Thoracic aorta (tissue), 2 donors: ENCODE results near the gene NAGLU. TPM values are rescaled to one million over a fixed set of nuclear protein-coding genes. Genes with fewer than 3 reads are reported as not detected.
A peak's percentile ranks its signal among the peaks of the same experiment; 100 is the strongest.

Source experiments
- ATAC-seq: fragments of 150-250 bp; one replicate; pipeline ENCODE4 v1.8.0; 2017; ENCODE audit warnings: low read depth; ENCODE audit not compliant: insufficient number of reproducible peaks, low FRiP score
- DNase-seq: peaks from one replicate; pipeline ENCODE4 v3.0.0-alpha.2; 2020; ENCODE audit warnings: low spot score
- H3K27ac ChIP-seq, 2 donors: fragments of 200-600 bp; sonication (generic); 1 replicate in 1 of 2; 2 replicates in 1 of 2; pipeline ENCODE4 v1.5.1; 2016; ENCODE audit warnings: mild to moderate bottlenecking in 2 of 2, moderate library complexity in 2 of 2
- H3K27me3 ChIP-seq: fragments of 200-600 bp; sonication (generic); replicated peaks from 2 replicates; pipeline ENCODE4 v1.6.0; 2016; ENCODE audit warnings: mild to moderate bottlenecking; ENCODE audit not compliant: insufficient read depth
- H3K36me3 ChIP-seq: fragments of 200-600 bp; sonication (generic); one replicate; pipeline ENCODE4 v1.5.1; 2016
- H3K4me1 ChIP-seq, 2 donors: fragments of 200-600 bp; sonication (generic); 1 replicate in 1 of 2; 2 replicates in 1 of 2; pipeline versions ENCODE4 v1.5.1 to v1.6.0; 2016; ENCODE audit warnings: low read depth in 2 of 2, mild to moderate bottlenecking in 1 of 2; ENCODE audit not compliant: control insufficient read depth in 1 of 2
- H3K4me3 ChIP-seq: fragments of 200-600 bp; sonication (generic); 2 replicates; pipeline ENCODE4 v1.5.1; 2016; ENCODE audit warnings: mild to moderate bottlenecking
- H3K9me3 ChIP-seq: fragments of 200-600 bp; sonication (generic); 2 replicates; pipeline ENCODE4 v1.5.1; 2016
- CTCF ChIP-seq: fragments of 200-600 bp; sonication (generic); IDR thresholded peaks from one replicate; pipeline ENCODE4 v1.5.1; 2019; ENCODE audit warnings: antibody characterized with exemption
- total RNA-seq, 2 donors: library from RNA; depleted of rRNA; stranded (reverse); fragments of >200 nt; gene quantifications; one replicate each; pipeline versions ENCODE4 v1.1.0 to v1.2.3, GENCODE V29; 2016

The NAGLU gene
- total RNA-seq, 2 donors from 2014 or later: 86.7 to 130 TPM

- no peak for TF ChIP-seq CTCF
- Histone ChIP-seq H3K4me3 (peak overlapping the region; percentile 50), H3K27me3 (no peaks in the 10 kb centered on the region), H3K27ac (peak overlapping the region; percentile 96), H3K9me3 (no peaks in the 10 kb centered on the region), H3K4me1 (peaks cover 68 to 92% of the 10 kb centered on the region in 2 donors), H3K36me3 (no peaks in the 10 kb centered on the region)
- DNase-seq (peak; percentile 93), ATAC-seq (peak; percentile 55)
These were observed 16.2 kb upstream of the NAGLU start for GRCh38 chr17:42519546-42520491.

- TF ChIP-seq CTCF: no peak
- no peak for ATAC-seq
- Histone ChIP-seq H3K9me3 (no peaks in the 10 kb centered on the region), H3K36me3 (no peaks in the 10 kb centered on the region), H3K27me3 (no peaks in the 10 kb centered on the region), H3K4me1 (peaks cover 68 to 99% of the 10 kb centered on the region in 2 donors), H3K27ac (peak overlapping the region; percentile 96), H3K4me3 (peak overlapping the region; percentile 50)
- DNase-seq: no peak
These were observed 15.5 kb upstream of the NAGLU start for GRCh38 chr17:42520540-42520951.

GRCh38 chr17:42521036-42521435, 15.0 kb upstream of the NAGLU start:
- Histone ChIP-seq H3K27ac (peak overlapping the region; percentile 96), H3K4me3 (peak overlapping the region; percentile 50), H3K27me3 (no peaks in the 10 kb centered on the region), H3K36me3 (no peaks in the 10 kb centered on the region), H3K4me1 (peaks cover 68 to 99% of the 10 kb centered on the region in 2 donors), H3K9me3 (no peaks in the 10 kb centered on the region)
- ATAC-seq (no peak), DNase-seq (no peak)
- TF ChIP-seq CTCF: no peak

- DNase-seq: no peak
- Histone ChIP-seq H3K4me3 (peak overlapping the region; percentile 50), H3K27me3 (no peaks in the 10 kb centered on the region), H3K4me1 (peaks cover 65 to 99% of the 10 kb centered on the region in 2 donors), H3K9me3 (no peaks in the 10 kb centered on the region), H3K36me3 (no peaks in the 10 kb centered on the region), H3K27ac (peak overlapping the region; percentile 96)
- ATAC-seq: no peak
- no peak for TF ChIP-seq CTCF
These were observed 14.3 kb upstream of the NAGLU start for GRCh38 chr17:42521666-42522262.

GRCh38 chr17:42522263-42522790, 13.7 kb upstream of the NAGLU start:
- ATAC-seq: no peak

More at GRCh38 chr17:42522263-42522790, 13.7 kb upstream of the NAGLU start:
- no peaks in the 10 kb centered on the region for H3K27me3 ChIP-seq
- H3K36me3 ChIP-seq: no peaks in the 10 kb centered on the region
- no peak overlapping the region for H3K4me3 ChIP-seq
- H3K4me1 ChIP-seq: peaks cover 59 to 99% of the 10 kb centered on the region in 2 donors
- DNase-seq: no peak
- no peak for TF ChIP-seq CTCF
- peak overlapping the region; percentile 96 for H3K27ac ChIP-seq
- H3K9me3 ChIP-seq: no peaks in the 10 kb centered on the region
